Measurements from ENCODE around the gene FHAD1. TPM values are rescaled to one million over a fixed set of nuclear protein-coding genes. Genes with fewer than 3 reads are reported as not detected.
A peak's percentile ranks its signal among the peaks of the same experiment; 100 is the strongest.

The FHAD1 gene
- total RNA-seq, 1 donor from 2014 or later = 0.31 TPM

DNA sequence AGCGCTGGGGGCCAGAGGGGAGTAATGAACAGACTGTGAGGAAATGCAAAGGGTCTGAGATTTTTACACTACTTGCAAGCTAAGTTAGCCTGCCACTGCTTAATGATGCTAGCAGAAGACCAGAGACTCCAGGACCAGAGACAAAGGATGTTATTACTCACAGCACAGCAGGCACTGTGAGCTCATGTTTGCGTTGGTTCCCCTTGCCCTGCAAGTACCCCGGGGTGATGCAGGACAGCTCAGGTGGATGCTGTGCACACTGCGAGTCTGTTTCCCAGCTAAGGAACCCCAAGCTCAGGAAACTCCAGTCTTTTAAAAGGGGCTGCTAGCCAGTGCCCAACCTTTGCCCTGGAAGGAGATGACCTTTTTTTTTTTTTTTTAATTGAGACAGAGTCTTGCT is 1.2 kb downstream of the FHAD1 start:
- DNase-seq = no peak

DNA sequence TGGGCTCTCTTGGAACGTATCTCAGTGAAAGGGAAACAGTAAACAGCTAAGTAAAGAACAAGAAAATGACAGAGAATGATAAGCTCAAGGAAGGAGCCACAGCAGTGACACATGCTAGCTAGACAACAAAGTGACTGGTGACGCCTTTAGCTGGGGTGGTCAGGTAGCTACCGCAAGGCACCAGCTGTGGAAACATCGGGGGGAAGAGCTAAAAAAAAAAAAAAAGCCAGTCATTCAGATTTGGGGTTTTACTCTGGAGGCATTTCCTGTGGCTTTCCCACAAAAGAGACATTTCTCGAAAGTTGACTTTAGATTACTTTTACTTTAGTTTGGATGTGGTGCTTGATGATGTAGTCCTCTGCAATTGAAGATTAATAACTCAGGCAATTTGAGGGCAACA is 2.1 kb downstream of the FHAD1 start:
- DNase-seq = no peak

DNA sequence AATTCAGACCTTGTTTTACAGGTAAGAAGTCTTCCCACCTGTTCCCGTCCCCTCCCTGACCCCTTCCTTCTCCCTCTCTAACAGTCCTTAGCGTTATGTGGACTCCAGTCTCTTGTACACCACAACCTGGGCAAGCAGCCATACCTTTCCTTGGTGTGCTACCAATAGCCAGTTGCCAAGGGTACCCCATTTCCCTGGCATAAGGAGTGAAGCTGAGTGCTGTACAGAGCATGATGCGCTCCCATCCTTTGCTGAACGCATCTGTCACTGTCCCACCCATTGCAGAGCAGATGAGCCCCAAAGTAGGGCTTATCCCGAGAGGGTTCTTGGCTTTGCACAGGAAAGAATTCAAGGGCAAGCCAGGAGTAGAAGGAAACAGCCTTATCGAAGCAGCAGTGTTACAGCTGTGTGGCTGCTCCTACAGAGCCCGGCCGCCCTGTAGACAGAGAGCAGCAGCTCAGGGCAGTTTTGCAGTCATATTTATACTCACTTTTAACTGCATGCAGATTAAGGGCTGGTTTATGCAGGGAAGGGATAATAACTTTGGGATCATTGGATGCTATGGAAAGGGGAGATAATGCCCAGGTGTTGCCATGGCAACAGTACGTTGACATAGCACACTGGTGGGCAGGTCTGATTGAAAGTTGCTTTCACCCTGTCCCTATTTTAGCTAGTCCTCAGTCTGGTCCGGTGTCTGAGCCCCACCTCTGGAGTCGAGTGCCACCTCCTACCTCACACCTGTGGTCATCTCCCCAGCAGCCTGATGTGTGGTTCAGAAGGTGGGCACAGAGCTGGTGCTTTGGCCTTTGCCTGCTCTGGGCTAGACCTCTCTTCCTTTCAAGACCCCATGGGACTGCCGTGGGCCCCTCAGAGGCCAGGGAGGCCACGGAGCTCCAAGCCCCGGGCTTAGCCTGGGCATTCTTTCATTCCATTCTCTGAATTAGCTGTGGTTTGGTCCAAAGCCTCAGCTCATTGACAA is 5.1 kb downstream of the FHAD1 start:
- DNase-seq = no peak

DNA sequence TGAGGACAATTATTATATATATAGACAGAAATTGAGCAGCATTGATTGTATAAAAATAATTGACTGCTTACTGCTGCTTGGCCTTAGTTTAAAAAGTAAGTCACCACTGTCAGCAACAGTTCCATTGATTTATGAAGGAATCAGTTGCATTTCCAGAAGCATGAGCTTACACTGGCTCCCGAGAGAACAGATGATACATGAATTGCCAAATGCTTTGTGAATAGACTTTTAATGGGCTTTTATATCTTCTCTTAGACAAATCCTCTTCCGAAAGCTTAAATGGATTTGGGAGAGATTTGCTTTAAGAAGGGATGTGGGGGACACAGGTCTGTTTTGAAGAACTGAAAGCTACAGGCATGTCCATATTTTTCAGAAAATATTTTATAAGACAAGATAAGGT is 7.5 kb downstream of the FHAD1 start:
- no peak for DNase-seq

DNA sequence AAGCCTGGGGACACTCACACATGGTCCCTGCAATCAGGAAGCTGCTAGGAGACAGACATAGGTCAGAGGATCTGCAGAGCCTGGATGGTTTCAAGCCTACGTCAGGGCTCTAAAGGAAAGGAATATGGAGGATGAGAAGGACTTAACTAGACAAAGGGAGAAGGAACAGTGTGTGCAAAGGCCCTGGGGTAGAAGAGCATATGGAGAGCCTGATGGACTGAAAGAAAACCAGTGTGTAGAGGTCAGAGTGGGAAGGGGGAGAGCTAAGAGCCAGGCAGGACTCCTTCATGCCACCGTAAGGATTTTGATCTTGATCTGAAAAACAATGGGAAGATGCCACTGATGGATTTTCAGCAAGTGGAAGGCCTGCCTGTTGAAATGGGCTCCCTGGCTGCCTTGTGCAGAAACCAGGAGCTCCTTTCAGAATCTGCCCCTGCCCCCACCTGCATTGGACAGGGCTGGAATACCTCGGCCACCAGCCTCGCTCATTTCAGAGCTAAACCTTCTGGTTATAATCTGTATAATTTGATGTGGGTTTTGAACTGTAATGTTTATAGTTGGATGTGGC is 8.6 kb downstream of the FHAD1 start:
- DNase-seq = no peak

- DNase-seq = no peak
Observed at GRCh38 chr1:15256584-15256983, 9.6 kb downstream of the FHAD1 start.

DNA sequence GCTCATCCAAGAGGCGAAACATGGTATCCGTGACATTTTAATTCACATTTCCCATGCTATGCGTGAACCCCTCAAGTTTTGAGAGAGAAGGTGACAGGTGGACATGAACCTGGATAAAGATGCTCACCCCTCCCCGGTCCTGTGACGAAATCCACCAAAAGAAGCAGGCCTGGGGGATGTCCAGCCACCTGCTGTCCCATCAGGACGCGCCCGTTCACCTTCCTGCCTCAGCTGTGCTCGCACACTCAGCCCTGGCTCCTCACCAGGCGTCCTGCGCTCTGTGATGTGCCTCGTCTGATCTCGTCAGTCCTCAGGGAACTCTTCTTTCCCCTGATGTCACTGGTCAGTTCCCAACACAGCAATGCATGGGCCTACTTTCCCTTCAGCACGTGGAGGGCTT is 10.3 kb downstream of the FHAD1 start:
- DNase-seq = no peak

DNA sequence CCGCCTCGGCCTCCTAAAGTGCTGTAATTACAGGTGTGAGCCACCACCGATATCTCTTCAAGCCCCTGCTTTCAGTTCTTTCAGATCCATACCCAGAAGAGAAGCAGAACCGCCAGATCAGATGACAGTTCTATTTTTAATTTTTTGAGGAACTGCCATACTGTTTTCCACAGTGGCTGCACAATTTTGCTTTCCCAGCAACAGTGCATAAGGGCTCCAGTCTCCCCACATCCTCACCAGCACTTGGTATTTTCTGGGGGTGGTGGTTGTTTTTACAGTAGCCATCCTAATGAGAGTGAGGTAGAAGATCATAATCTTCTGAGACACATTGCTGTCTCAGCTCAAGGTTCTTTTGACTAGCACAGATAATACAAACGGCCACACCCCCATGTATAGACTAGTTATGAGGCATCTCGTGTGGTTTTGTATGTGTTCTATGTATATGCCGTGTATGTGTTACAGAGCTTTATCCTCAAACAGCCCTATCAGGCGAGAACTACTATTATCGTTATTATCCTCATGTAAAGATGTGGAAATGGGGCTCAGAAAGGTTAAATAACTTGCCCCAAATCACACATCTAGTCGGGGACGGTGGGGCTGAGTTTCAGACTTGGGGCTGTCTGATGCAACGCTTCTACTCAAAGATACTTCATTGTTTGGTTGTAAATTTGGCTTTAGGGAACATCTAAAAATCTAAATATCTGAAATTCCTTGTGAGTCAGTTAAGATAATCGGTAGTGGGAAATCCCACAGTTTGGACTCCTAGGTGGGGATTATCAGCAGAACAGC is 12.0 kb downstream of the FHAD1 start:
- no peak for DNase-seq

DNA sequence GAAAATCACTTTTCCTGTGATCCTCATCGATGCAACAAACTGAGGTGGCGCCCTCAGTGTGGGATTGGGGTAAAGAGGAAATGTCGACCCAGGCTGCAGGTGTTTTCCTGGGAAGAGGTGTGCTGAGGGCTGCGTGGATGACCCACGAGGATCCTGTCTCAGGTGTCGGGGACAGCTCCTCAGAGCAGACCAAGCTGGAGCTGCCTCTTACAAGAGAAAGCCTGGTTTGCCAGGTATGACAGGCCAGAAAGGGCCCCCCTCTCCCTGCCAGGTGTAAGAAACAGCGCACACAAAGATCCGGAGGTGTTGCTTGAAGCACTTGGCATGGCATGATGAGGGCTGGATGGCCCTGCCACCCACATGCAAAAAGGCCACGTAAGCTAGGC is 12.6 kb downstream of the FHAD1 start:
- no peak for DNase-seq

- DNase-seq = no peak
Observed at GRCh38 chr1:15260418-15261154, 13.6 kb downstream of the FHAD1 start.

DNA sequence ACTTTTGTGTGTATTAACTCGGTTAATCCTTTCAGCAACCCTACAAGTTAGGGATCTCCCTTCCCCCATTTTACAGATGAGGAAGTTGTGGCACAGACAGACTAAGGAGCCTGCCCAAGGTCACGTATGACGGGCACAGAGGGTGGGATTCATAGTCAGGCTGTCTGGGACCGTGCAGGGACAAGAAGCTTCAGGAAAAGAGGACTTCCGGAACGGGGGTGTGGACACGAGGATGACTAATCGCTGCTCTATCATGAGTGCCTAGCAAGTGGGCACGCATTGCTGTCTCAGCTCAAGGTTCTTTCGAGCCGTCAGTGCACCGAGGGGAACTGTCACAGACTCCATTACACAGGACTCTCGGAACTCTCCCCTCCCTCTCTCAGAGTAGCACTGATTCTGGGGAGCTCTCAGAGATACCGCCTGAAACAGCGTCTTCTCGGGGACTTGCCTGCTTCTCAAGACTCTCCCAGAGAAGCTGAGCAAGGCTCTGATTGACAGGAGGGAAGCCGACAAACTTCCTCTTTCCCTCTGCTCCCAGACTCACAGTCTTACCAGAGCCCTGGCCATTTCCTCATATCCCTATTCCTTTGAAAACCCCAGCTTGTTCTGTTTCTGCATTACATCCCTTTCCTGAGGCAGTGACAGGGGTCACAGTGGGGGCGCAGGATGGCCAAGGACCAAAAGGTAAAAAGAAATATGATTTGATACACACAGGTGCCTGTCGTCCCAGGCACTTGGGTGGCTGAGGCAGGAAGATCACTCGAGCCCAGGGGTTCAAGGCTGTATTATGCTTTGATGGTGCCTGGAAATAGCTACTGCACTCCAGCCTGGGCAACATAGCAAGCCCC is 14.4 kb downstream of the FHAD1 start:
- no peak for DNase-seq

GRCh38 chr1:15262003-15262377 is 15.0 kb downstream of the FHAD1 start:
- no peak for DNase-seq

GRCh38 chr1:15262706-15263105 is 15.7 kb downstream of the FHAD1 start:
- DNase-seq = no peak

- DNase-seq = no peak
Observed at GRCh38 chr1:15264769-15265168, 17.7 kb downstream of the FHAD1 start.

DNA sequence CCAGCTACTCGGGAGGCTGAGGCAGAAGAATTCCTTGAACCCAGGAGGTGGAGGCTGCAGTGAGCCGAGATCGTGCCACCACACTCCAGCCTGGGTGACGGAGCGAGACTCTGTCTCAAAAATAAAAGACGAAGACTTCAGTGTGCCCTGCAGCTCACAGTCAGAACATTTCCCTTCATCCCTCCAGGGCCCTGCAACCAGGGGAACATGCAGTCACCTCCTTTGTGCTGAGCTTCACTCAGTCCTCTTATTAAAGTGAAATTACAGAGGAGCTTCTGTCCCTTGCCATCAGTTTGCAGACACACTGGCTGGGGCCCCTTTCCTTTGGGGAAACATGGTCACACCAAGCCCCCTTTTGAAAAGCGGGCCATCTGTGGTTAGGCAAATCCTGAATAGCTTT is 24.2 kb downstream of the FHAD1 start:
- DNase-seq = no peak

GRCh38 chr1:15272009-15272781 is 25.2 kb downstream of the FHAD1 start:
- DNase-seq = peak; percentile 48

GRCh38 chr1:15272782-15273127 is 25.7 kb downstream of the FHAD1 start:
- DNase-seq = no peak

GRCh38 chr1:15273274-15273673 is 26.3 kb downstream of the FHAD1 start:
- DNase-seq = no peak

DNA sequence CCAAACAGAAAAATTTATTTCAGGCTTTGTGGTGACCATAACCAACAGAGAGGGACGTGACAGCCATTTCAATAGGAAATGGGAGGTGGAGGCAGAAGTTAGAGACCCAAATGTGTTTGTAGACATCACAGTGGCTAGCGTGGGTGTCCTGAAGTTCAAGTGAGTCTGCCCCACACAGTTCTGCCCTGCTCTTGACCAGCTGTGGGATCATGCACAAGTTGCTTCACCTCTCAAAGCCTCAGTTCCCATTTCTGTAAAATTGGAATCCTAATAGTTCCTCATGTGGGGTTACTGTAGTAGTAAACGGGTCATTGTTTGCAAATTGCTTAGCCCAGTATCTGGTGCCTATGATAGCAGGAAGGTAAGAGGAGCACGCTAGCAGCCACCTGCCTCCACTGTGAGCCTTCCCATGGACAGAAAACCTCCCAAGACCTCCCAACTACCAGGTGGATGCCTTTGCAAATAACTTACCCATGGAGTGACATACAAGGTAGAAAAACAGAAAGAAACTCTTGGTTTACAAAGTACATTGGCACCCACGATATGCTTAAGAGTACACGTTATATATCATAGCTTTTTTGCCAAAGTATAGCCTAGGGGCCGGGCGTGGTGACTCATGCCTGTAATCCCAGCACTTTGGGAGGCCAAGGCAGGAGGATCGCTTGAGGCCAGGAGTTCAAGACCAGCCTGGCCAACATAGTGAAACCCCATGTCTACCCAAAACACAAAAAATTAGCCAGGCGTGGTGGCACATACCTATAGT is 29.1 kb downstream of the FHAD1 start:
- DNase-seq = no peak

Data from occipital lobe (tissue), 2 donors.